ENCODE results near the gene DIS3L2.

The DIS3L2 gene

GRCh38 chr2:232230560-232230959 is 269.0 kb downstream of the DIS3L2 start:
- no peaks in the 10 kb centered on the region for H4K20me1 ChIP-seq (ENCODE audit: insufficient read depth, low read length)
- H3K9ac ChIP-seq (ENCODE audit: low read length) = no peak overlapping the region
- H3K4me2 ChIP-seq (ENCODE audit: low read length) = no peak overlapping the region
- H3K79me2 ChIP-seq (ENCODE audit: insufficient read depth, low read length) = no peaks in the 10 kb centered on the region
- no peak overlapping the region for H2AFZ ChIP-seq (ENCODE audit: low read length)
- no peak overlapping the region for H3K4me3 ChIP-seq (ENCODE audit: low read depth, low read length, poor library complexity, severe bottlenecking)
- H3K27ac ChIP-seq (ENCODE audit: low read depth, low read length, poor library complexity, severe bottlenecking) = no peak overlapping the region
- H3K36me3 ChIP-seq (ENCODE audit: insufficient read depth, low read length) = no peaks in the 10 kb centered on the region
- no peaks in the 10 kb centered on the region for H3K9me3 ChIP-seq (ENCODE audit: low read length)
- TF ChIP-seq EZH2 (IDR thresholded peaks at IDR 0.05; ENCODE audit: borderline replicate concordance, low read length) = no peak
- TF ChIP-seq, protein P1, sequence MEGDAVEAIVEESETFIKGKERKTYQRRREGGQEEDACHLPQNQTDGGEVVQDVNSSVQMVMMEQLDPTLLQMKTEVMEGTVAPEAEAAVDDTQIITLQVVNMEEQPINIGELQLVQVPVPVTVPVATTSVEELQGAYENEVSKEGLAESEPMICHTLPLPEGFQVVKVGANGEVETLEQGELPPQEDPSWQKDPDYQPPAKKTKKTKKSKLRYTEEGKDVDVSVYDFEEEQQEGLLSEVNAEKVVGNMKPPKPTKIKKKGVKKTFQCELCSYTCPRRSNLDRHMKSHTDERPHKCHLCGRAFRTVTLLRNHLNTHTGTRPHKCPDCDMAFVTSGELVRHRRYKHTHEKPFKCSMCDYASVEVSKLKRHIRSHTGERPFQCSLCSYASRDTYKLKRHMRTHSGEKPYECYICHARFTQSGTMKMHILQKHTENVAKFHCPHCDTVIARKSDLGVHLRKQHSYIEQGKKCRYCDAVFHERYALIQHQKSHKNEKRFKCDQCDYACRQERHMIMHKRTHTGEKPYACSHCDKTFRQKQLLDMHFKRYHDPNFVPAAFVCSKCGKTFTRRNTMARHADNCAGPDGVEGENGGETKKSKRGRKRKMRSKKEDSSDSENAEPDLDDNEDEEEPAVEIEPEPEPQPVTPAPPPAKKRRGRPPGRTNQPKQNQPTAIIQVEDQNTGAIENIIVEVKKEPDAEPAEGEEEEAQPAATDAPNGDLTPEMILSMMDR (IDR thresholded peaks at IDR 0.05; ENCODE audit: low read length) = peak; percentile 69
- no peaks in the 10 kb centered on the region for H3K9me2 ChIP-seq (ENCODE audit: low read depth, low read length)
- no peaks in the 10 kb centered on the region for H3K27me3 ChIP-seq (ENCODE audit: insufficient read depth, low read length)
- no peaks in the 10 kb centered on the region for H3K4me1 ChIP-seq (ENCODE audit: insufficient read depth, low read length, severe bottlenecking)
- no peaks in the 10 kb centered on the region for H3F3A ChIP-seq (ENCODE audit: insufficient read depth, low read length)

DNA sequence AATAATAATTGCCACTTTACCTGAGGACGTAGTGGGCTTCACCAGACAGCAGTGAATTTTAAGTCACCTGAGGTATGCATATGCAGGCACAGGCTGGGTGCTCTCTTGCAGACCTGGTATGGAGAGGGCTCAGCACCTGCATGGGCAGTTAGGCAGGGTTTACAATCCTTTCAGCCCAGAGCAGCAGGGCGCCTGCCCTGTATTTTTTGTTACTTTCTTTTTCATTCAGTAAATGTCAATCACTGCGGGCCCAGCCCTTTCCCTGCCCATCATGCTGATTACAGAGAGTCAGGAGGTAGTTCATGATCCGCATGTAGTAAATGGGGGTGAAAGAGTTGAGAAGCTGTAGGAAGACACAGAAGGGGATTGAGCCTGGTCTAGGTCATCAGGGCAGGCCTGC is 270.0 kb downstream of the DIS3L2 start:
- Histone ChIP-seq H2AFZ (ENCODE audit: low read length) (no peak overlapping the region), H3K36me3 (ENCODE audit: insufficient read depth, low read length) (no peaks in the 10 kb centered on the region), H3K4me1 (ENCODE audit: insufficient read depth, low read length, severe bottlenecking) (no peaks in the 10 kb centered on the region), H4K20me1 (ENCODE audit: insufficient read depth, low read length) (no peaks in the 10 kb centered on the region), H3F3A (ENCODE audit: insufficient read depth, low read length) (no peaks in the 10 kb centered on the region), H3K9me3 (ENCODE audit: low read length) (no peaks in the 10 kb centered on the region), H3K27ac (ENCODE audit: low read depth, low read length, poor library complexity, severe bottlenecking) (no peak overlapping the region), H3K9me2 (ENCODE audit: low read depth, low read length) (no peaks in the 10 kb centered on the region), H3K4me3 (ENCODE audit: low read depth, low read length, poor library complexity, severe bottlenecking) (no peak overlapping the region), H3K9ac (ENCODE audit: low read length) (no peak overlapping the region), H3K27me3 (ENCODE audit: insufficient read depth, low read length) (no peaks in the 10 kb centered on the region), H3K79me2 (ENCODE audit: insufficient read depth, low read length) (no peaks in the 10 kb centered on the region), H3K4me2 (ENCODE audit: low read length) (no peak overlapping the region)
- TF ChIP-seq EZH2 (IDR thresholded peaks at IDR 0.05; ENCODE audit: borderline replicate concordance, low read length) = no peak
- TF ChIP-seq, protein P1 (IDR thresholded peaks at IDR 0.05; ENCODE audit: low read length) = no peak

- Histone ChIP-seq H3K9me3 (ENCODE audit: low read length) (no peaks in the 10 kb centered on the region), H3K9me2 (ENCODE audit: low read depth, low read length) (no peaks in the 10 kb centered on the region), H3K4me2 (ENCODE audit: low read length) (no peak overlapping the region), H3K9ac (ENCODE audit: low read length) (no peak overlapping the region), H4K20me1 (ENCODE audit: insufficient read depth, low read length) (no peaks in the 10 kb centered on the region), H3F3A (ENCODE audit: insufficient read depth, low read length) (no peaks in the 10 kb centered on the region), H3K4me3 (ENCODE audit: low read depth, low read length, poor library complexity, severe bottlenecking) (no peak overlapping the region), H3K4me1 (ENCODE audit: insufficient read depth, low read length, severe bottlenecking) (peaks cover 11% of the 10 kb centered on the region), H3K27ac (ENCODE audit: low read depth, low read length, poor library complexity, severe bottlenecking) (no peak overlapping the region), H2AFZ (ENCODE audit: low read length) (no peak overlapping the region), H3K27me3 (ENCODE audit: insufficient read depth, low read length) (no peaks in the 10 kb centered on the region), H3K79me2 (ENCODE audit: insufficient read depth, low read length) (no peaks in the 10 kb centered on the region), H3K36me3 (ENCODE audit: insufficient read depth, low read length) (no peaks in the 10 kb centered on the region)
- no peak for TF ChIP-seq EZH2 (IDR thresholded peaks at IDR 0.05; ENCODE audit: borderline replicate concordance, low read length)
- TF ChIP-seq, protein P1 (IDR thresholded peaks at IDR 0.05; ENCODE audit: low read length) = no peak
Measured at GRCh38 chr2:232232915-232233314, 271.4 kb downstream of the DIS3L2 start.

Measured in OCI-LY1 (cell line).